ENCODE data around the gene DNAH17. TPM values are rescaled to one million over a fixed set of nuclear protein-coding genes. Genes with fewer than 3 reads are reported as not detected.

DNAH17 gene
- total and polyA plus RNA-seq, 9 donors: 0.35 to 5.2 (median 2.0) TPM

- Histone ChIP-seq H3K27ac (ENCODE audit: low read length) (peak overlapping the region; percentile 89), H3K4me1 (ENCODE audit: control insufficient read depth, insufficient read depth, low read length) (peaks cover 27% of the 10 kb centered on the region), H3K4me3 (ENCODE audit: low read length) (no peak overlapping the region), H3K9me3 (replicated peaks; ENCODE audit: control insufficient read depth, low read depth, low read length) (no peaks in the 10 kb centered on the region), H3K36me3 (ENCODE audit: control insufficient read depth, insufficient read depth, low read length) (no peaks in the 10 kb centered on the region), H3K27me3 (ENCODE audit: control insufficient read depth, insufficient read depth, low read length) (no peaks in the 10 kb centered on the region)
- WGBS (ENCODE audit: insufficient coverage): 69% methylated on average over 4 of the region's 6 CpGs
- no peak for DNase-seq
These were observed 15.8 kb upstream of the DNAH17 start for GRCh38 chr17:78592991-78593329.

- Histone ChIP-seq H3K27me3 (ENCODE audit: control insufficient read depth, insufficient read depth, low read length) (no peaks in the 10 kb centered on the region), H3K36me3 (ENCODE audit: control insufficient read depth, insufficient read depth, low read length) (no peaks in the 10 kb centered on the region), H3K9me3 (replicated peaks; ENCODE audit: control insufficient read depth, low read depth, low read length) (no peaks in the 10 kb centered on the region), H3K4me3 (ENCODE audit: low read length) (no peak overlapping the region), H3K4me1 (ENCODE audit: control insufficient read depth, insufficient read depth, low read length) (peaks cover 13% of the 10 kb centered on the region), H3K27ac (ENCODE audit: low read length) (no peak overlapping the region)
- WGBS (ENCODE audit: insufficient coverage): 77% methylated on average over 9 of the region's 16 CpGs
- no peak for DNase-seq
These were observed 14.1 kb upstream of the DNAH17 start for GRCh38 chr17:78591263-78591671.

GRCh38 chr17:78589885-78590284 lies 12.7 kb upstream of the DNAH17 start:
- Histone ChIP-seq H3K27me3 (ENCODE audit: control insufficient read depth, insufficient read depth, low read length) (no peaks in the 10 kb centered on the region), H3K27ac (ENCODE audit: low read length) (no peak overlapping the region), H3K4me3 (ENCODE audit: low read length) (no peak overlapping the region), H3K4me1 (ENCODE audit: control insufficient read depth, insufficient read depth, low read length) (peaks cover 13% of the 10 kb centered on the region), H3K36me3 (ENCODE audit: control insufficient read depth, insufficient read depth, low read length) (no peaks in the 10 kb centered on the region), H3K9me3 (replicated peaks; ENCODE audit: control insufficient read depth, low read depth, low read length) (no peaks in the 10 kb centered on the region)
- 87% methylated on average over 13 of the region's 13 CpGs for WGBS (ENCODE audit: insufficient coverage)
- DNase-seq: no peak

- peaks cover 13% of the 10 kb centered on the region for H3K4me1 ChIP-seq (ENCODE audit: control insufficient read depth, insufficient read depth, low read length)
- no peak for DNase-seq
- H3K27ac ChIP-seq (ENCODE audit: low read length): no peak overlapping the region
- H3K4me3 ChIP-seq (ENCODE audit: low read length): no peak overlapping the region
- WGBS (ENCODE audit: insufficient coverage): 92% methylated on average over 10 of the region's 18 CpGs
- H3K27me3 ChIP-seq (ENCODE audit: control insufficient read depth, insufficient read depth, low read length): no peaks in the 10 kb centered on the region
- no peaks in the 10 kb centered on the region for H3K9me3 ChIP-seq (replicated peaks; ENCODE audit: control insufficient read depth, low read depth, low read length)
- H3K36me3 ChIP-seq (ENCODE audit: control insufficient read depth, insufficient read depth, low read length): no peaks in the 10 kb centered on the region
These were observed 12.0 kb upstream of the DNAH17 start for GRCh38 chr17:78589031-78589675.

- H3K36me3 ChIP-seq (ENCODE audit: control insufficient read depth, insufficient read depth, low read length): no peaks in the 10 kb centered on the region
- H3K9me3 ChIP-seq (replicated peaks; ENCODE audit: control insufficient read depth, low read depth, low read length): no peaks in the 10 kb centered on the region
- WGBS (ENCODE audit: insufficient coverage): 36% methylated on average over 15 of the region's 16 CpGs
- no peaks in the 10 kb centered on the region for H3K27me3 ChIP-seq (ENCODE audit: control insufficient read depth, insufficient read depth, low read length)
- peaks cover 13% of the 10 kb centered on the region for H3K4me1 ChIP-seq (ENCODE audit: control insufficient read depth, insufficient read depth, low read length)
- DNase-seq: no peak
- H3K4me3 ChIP-seq (ENCODE audit: low read length): no peak overlapping the region
- H3K27ac ChIP-seq (ENCODE audit: low read length): no peak overlapping the region
These were observed 11.2 kb upstream of the DNAH17 start for GRCh38 chr17:78588258-78589030.

GRCh38 chr17:78585006-78585630 lies 7.9 kb upstream of the DNAH17 start:
- Histone ChIP-seq H3K27me3 (ENCODE audit: control insufficient read depth, insufficient read depth, low read length) (no peaks in the 10 kb centered on the region), H3K27ac (ENCODE audit: low read length) (no peak overlapping the region), H3K4me3 (ENCODE audit: low read length) (no peak overlapping the region), H3K4me1 (ENCODE audit: control insufficient read depth, insufficient read depth, low read length) (peaks cover 4% of the 10 kb centered on the region), H3K9me3 (replicated peaks; ENCODE audit: control insufficient read depth, low read depth, low read length) (no peaks in the 10 kb centered on the region), H3K36me3 (ENCODE audit: control insufficient read depth, insufficient read depth, low read length) (no peaks in the 10 kb centered on the region)
- no peak for DNase-seq
- WGBS (ENCODE audit: insufficient coverage): 94% methylated on average over 4 of the region's 8 CpGs

GRCh38 chr17:78583091-78583490 lies 5.9 kb upstream of the DNAH17 start:
- H3K27me3 ChIP-seq (ENCODE audit: control insufficient read depth, insufficient read depth, low read length): no peaks in the 10 kb centered on the region
- H3K4me1 ChIP-seq (ENCODE audit: control insufficient read depth, insufficient read depth, low read length): no peaks in the 10 kb centered on the region
- no peak overlapping the region for H3K4me3 ChIP-seq (ENCODE audit: low read length)
- DNase-seq: no peak
- no peaks in the 10 kb centered on the region for H3K36me3 ChIP-seq (ENCODE audit: control insufficient read depth, insufficient read depth, low read length)
- no peak overlapping the region for H3K27ac ChIP-seq (ENCODE audit: low read length)
- no CpG with 5 or more reads among the region's 4 CpGs for WGBS (ENCODE audit: insufficient coverage)
- no peaks in the 10 kb centered on the region for H3K9me3 ChIP-seq (replicated peaks; ENCODE audit: control insufficient read depth, low read depth, low read length)

GRCh38 chr17:78581304-78581703 lies 4.1 kb upstream of the DNAH17 start:
- no peaks in the 10 kb centered on the region for H3K36me3 ChIP-seq (ENCODE audit: control insufficient read depth, insufficient read depth, low read length)
- peaks cover 2% of the 10 kb centered on the region for H3K4me1 ChIP-seq (ENCODE audit: control insufficient read depth, insufficient read depth, low read length)
- H3K27ac ChIP-seq (ENCODE audit: low read length): no peak overlapping the region
- DNase-seq: no peak
- H3K9me3 ChIP-seq (replicated peaks; ENCODE audit: control insufficient read depth, low read depth, low read length): no peaks in the 10 kb centered on the region
- 83% methylated on average over 2 of the region's 5 CpGs for WGBS (ENCODE audit: insufficient coverage)
- no peaks in the 10 kb centered on the region for H3K27me3 ChIP-seq (ENCODE audit: control insufficient read depth, insufficient read depth, low read length)
- H3K4me3 ChIP-seq (ENCODE audit: low read length): no peak overlapping the region

GRCh38 chr17:78580277-78580804 lies 3.1 kb upstream of the DNAH17 start:
- Histone ChIP-seq H3K4me1 (ENCODE audit: control insufficient read depth, insufficient read depth, low read length) (peaks cover 5% of the 10 kb centered on the region), H3K4me3 (ENCODE audit: low read length) (no peak overlapping the region), H3K27ac (ENCODE audit: low read length) (no peak overlapping the region), H3K27me3 (ENCODE audit: control insufficient read depth, insufficient read depth, low read length) (no peaks in the 10 kb centered on the region), H3K36me3 (ENCODE audit: control insufficient read depth, insufficient read depth, low read length) (no peaks in the 10 kb centered on the region), H3K9me3 (replicated peaks; ENCODE audit: control insufficient read depth, low read depth, low read length) (no peaks in the 10 kb centered on the region)
- 86% methylated on average over 8 of the region's 9 CpGs for WGBS (ENCODE audit: insufficient coverage)
- DNase-seq: no peak

- no peaks in the 10 kb centered on the region for H3K27me3 ChIP-seq (ENCODE audit: control insufficient read depth, insufficient read depth, low read length)
- WGBS (ENCODE audit: insufficient coverage): 60% methylated on average over 14 of the region's 23 CpGs
- H3K36me3 ChIP-seq (ENCODE audit: control insufficient read depth, insufficient read depth, low read length): no peaks in the 10 kb centered on the region
- DNase-seq: no peak
- H3K9me3 ChIP-seq (replicated peaks; ENCODE audit: control insufficient read depth, low read depth, low read length): no peaks in the 10 kb centered on the region
- peaks cover 5% of the 10 kb centered on the region for H3K4me1 ChIP-seq (ENCODE audit: control insufficient read depth, insufficient read depth, low read length)
- no peak overlapping the region for H3K4me3 ChIP-seq (ENCODE audit: low read length)
- no peak overlapping the region for H3K27ac ChIP-seq (ENCODE audit: low read length)
These were observed 645 bp downstream of the DNAH17 start for GRCh38 chr17:78576389-78577112.
